GM18873 (cell line): ENCODE data around the gene RABL6.

Experiments
- ATAC-seq: cut with Tn5 transposase; IDR thresholded peaks from one replicate; pipeline ENCODE4 v1.9.1; 2021; ENCODE audit warnings: mild to moderate bottlenecking, moderate library complexity, moderate number of reproducible peaks; ENCODE audit not compliant: unreplicated experiment, low FRiP score

Gene RABL6

DNA sequence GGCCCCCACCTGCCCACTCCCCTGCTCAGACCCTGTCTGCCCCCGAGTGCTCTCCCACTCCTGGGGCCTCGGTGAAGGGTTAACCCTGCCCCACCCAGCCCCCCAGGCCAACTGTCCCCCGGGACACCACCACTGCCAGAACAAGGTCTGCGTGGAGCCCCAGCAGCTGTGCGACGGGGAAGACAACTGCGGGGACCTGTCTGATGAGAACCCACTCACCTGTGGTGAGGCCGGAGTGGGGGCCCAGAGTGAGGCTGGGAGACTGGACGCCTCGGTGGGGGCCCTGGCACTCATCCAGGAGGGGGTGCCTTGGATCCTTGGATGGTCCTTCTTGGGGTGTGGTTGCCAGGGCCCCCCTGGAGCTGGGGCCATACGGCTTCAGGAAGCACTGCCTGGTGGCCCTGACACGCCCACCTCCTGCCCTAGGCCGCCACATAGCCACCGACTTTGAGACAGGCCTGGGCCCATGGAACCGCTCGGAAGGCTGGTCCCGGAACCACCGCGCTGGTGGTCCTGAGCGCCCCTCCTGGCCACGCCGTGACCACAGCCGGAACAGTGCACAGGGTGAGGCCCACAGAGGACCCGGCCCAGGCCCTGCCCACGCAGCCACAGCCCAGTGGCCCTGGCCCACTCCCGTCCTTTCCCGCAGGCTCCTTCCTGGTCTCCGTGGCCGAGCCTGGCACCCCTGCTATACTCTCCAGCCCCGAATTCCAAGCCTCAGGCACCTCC lies 46.5 kb downstream of the RABL6 start:
- no peak for ATAC-seq

DNA sequence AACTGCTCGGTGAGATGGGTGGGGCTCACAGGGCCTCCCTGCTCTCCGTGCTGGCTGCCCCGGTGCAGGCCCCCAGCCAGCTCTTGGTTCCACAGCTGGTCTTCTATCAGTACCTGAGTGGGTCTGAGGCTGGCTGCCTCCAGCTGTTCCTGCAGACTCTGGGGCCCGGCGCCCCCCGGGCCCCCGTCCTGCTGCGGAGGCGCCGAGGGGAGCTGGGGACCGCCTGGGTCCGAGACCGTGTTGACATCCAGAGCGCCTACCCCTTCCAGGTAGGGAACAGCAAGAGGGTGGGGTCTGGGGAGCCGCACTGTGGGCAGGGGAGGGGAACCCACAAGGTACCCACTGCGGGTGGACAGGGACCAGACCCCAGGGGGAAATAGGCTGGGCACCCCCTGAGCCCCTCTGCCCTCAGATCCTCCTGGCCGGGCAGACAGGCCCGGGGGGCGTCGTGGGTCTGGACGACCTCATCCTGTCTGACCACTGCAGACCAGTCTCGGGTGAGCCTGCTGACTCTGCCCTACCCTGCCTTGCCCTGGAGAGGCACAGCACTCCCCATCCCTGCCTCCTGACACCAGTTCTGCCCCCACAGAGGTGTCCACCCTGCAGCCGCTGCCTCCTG lies 47.2 kb downstream of the RABL6 start:
- no peak for ATAC-seq

DNA sequence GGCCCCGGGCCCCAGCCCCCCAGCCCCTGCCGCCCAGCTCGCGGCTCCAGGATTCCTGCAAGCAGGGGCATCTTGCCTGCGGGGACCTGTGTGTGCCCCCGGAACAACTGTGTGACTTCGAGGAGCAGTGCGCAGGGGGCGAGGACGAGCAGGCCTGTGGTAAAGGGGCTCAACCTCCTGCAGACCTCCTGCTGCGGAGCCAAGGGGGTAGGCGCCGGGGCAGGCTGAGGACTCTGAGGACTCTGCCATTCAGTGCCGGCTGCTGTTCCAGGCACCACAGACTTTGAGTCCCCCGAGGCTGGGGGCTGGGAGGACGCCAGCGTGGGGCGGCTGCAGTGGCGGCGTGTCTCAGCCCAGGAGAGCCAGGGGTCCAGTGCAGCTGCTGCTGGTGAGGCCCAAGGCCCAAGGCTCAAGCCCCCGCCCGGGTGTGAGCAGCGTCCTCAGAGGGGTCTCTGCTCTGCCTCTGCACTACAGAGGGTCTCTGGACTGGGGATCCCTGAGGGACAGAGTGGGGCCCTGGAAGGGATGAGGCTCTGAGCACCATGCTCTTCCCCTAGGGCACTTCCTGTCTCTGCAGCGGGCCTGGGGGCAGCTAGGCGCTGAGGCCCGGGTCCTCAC lies 47.8 kb downstream of the RABL6 start:
- ATAC-seq: no peak

DNA sequence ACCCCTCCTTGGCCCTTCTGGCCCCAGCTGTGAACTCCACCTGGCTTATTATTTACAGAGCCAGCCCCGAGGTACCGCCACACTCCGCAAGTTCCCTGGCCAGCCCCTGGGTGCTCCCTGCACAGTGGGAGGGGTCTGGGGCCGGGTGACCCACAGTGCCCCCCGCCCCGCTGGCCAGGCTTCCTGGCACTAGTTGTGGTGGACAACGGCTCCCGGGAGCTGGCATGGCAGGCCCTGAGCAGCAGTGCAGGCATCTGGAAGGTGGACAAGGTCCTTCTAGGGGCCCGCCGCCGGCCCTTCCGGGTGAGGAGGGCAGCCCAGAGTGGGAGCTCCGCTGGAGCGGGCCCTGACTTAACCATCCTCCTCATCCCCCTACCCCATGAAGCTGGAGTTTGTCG lies 48.3 kb downstream of the RABL6 start:
- ATAC-seq: no peak

DNA sequence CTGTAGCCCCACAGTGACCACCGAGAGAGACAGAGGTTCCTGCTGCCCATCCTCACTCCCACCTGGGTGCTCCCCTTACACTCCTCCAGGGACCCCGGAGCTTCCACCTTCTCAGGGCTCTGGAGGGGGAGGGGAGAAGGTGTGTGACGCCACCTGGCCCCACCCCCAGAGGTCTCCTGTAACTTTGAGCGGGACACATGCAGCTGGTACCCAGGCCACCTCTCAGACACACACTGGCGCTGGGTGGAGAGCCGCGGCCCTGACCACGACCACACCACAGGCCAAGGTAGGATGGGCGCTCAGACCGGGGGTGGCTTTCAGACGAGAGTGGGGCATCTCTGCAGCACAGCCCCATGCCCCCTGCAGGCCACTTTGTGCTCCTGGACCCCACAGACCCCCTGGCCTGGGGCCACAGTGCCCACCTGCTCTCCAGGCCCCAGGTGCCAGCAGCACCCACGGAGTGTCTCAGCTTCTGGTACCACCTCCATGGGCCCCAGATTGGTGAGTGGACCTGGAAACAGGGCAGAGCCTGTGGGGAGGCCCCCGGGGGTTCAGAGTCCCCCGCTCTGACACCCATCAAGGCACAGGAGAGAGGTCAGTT lies 48.9 kb downstream of the RABL6 start:
- no peak for ATAC-seq

DNA sequence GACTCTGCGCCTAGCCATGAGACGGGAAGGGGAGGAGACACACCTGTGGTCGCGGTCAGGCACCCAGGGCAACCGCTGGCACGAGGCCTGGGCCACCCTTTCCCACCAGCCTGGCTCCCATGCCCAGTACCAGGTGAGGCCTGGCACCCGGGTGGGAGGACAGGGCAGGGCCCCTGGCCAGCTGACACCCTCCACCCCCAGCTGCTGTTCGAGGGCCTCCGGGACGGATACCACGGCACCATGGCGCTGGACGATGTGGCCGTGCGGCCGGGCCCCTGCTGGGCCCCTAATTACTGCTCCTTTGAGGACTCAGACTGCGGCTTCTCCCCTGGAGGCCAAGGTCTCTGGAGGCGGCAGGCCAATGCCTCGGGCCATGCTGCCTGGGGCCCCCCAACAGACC lies 49.4 kb downstream of the RABL6 start:
- no peak for ATAC-seq

DNA sequence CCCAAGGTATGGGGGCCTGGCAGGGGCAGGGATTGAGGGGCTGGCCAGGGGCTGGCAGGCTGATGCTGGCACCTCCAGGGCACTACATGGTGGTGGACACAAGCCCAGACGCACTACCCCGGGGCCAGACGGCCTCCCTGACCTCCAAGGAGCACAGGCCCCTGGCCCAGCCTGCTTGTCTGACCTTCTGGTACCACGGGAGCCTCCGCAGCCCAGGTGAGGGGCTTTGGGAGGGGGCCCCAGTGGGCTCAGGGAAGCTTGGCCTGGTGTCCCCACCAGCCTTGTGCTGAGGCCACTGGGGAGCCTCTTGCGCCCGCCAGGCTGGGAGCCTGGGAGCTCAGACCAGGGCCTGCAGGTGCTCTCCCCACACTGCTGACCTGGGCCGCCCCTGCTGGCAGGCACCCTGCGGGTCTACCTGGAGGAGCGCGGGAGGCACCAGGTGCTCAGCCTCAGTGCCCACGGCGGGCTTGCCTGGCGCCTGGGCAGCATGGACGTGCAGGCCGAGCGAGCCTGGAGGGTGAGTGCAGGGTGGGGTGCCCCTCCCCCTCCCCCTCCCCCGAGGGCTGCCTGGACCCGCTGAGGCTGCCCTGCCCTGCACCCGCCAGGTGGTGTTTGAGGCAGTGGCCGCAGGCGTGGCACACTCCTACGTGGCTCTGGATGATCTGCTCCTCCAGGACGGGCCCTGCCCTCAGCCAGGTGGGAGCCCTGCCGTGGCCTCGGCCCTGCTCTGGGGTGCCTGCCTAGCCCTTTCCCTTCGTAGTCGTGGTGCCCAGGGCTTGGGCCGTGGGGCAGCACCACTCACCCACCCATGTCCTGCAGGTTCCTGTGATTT lies 50.0 kb downstream of the RABL6 start:
- ATAC-seq: no peak

DNA sequence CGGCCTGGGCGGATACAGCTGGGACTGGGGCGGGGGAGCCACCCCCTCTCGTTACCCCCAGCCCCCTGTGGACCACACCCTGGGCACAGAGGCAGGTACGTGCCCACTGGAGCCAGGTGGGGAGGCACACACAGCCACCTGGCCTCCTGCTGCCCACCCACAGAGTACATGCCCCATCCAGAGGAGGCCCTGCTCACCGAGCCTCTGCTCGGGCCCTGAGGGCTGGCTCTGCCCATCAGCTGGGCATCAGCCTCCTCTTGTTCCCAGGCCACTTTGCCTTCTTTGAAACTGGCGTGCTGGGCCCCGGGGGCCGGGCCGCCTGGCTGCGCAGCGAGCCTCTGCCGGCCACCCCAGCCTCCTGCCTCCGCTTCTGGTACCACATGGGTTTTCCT lies 50.7 kb downstream of the RABL6 start:
- ATAC-seq: no peak

DNA sequence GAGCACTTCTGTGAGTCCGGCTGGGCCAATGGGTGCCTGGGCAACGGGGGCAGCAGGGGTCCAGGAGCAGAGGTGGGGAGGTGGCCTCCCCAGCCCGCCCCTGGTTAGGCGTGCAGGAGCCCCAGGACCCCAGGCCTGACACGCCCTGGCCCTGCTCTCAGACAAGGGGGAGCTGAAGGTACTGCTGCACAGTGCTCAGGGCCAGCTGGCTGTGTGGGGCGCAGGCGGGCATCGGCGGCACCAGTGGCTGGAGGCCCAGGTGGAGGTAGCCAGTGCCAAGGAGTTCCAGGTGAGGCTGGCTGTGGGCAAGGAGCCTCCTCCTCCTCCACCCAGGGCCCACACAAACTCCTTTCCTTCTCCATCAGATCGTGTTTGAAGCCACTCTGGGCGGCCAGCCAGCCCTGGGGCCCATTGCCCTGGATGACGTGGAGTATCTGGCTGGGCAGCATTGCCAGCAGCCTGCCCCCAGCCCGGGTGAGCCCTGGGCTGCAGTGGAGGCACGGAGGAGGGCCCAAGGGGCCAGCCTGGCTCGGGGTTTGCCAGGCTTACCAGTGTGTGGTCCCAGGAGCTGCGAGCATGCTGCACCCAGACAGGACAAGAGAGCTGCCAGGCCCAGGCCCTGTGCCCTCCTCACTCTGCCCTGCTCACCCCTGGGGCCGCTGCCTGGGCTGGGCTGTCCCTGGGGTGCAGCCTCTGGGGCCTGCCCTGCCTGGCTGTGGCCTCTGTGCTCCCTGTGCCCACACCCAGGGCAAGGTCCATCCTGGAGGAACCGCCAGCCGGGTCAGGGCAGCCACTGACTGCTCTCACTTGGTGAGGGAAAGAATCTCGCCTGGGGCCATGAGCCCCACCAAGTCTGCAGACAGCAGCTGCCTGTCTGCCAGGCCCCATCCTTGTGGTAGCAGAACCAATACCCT lies 51.4 kb downstream of the RABL6 start:
- ATAC-seq: no peak

DNA sequence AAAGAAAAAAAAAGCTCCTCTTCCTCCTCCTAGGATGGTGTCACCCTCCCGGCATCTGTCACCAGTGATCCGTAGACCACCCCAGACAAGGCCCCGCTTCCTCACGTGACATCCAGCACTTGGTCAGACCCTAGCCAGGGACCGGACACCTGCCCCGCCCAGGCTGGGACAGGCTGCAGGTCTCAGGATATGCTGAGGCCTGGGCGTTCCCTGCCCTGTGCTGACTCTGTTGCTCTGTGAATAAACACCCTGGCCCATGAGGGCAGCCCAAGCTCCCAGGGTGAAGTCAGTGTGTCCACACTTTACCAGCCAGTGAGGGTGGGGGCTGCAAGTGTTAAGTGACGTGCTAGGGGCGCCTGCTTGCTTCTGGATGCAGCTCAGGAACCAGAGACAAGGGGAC lies 52.8 kb downstream of the RABL6 start:
- ATAC-seq: no peak

DNA sequence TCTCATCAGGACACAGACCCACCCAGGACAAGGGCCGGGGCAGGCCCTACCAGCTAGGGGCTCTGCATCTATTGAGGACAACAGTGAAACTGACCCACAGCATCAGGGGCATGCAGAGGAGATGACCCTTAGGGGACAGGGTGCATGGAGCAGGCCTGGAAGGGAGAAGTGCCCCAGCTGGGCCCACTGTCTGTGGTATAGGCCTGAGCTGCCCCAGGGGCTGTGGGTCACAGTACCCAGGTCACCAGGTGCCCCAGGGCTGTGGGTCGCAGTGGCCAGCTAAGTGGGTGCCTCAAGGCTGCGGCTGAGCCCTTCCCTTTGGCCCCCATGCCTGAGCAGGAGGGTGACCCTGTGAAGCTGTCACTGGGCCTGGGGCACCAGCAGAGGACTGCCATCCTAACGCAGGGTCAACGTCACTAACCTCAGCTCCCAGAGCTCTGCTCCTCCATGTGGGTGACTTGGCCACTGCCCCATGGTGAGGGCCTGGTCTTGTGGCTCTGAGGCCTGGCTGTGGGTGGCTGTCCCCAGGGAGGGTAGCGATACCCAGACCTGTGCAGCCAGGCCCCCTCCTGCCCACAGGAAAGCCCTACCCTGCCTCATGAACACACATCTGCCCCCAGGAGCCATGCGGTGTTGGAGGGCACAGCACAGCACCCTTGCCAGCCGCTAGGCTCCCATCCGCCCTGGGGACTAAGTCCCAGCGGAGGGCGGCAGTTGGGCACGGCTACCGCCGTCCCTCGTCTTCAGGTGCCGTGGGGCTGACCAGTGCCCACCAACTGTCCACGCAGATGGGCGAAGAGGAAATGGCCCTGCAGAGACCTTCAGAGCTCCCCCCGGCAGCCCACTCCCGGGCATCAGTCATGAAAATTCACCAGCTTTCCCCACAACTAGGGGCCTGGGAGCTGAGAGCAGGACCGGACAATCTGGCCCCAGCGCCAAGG lies 53.5 kb downstream of the RABL6 start:
- ATAC-seq: no peak

DNA sequence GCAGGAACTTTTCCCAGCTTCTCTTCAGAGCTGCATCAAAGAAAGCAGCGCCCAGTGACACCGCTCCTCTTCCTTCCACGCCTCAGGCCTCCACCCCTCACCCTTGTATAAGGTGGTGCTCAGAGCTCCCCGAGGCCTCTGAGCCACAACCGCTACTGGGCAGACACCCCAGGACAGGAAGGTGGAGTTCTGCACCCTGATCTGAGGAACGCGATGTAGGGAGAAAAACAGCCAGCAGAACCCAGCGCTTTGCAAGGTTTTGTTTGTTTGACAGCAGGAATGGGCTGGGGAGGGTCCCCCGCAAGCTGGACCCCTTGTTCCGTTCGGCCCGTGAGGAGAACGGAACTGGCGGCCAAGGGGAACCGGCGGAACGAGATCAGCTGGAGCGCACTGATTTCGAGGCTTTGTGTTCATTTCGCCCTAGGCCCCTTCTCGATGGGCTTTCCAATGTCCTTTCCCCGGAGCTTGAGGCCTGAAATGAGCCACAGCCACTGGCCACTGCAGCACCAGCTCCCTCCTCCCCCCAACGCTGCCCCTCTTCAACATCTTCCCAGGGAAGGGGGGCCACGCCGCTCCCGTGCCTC lies 54.2 kb downstream of the RABL6 start:
- no peak for ATAC-seq

DNA sequence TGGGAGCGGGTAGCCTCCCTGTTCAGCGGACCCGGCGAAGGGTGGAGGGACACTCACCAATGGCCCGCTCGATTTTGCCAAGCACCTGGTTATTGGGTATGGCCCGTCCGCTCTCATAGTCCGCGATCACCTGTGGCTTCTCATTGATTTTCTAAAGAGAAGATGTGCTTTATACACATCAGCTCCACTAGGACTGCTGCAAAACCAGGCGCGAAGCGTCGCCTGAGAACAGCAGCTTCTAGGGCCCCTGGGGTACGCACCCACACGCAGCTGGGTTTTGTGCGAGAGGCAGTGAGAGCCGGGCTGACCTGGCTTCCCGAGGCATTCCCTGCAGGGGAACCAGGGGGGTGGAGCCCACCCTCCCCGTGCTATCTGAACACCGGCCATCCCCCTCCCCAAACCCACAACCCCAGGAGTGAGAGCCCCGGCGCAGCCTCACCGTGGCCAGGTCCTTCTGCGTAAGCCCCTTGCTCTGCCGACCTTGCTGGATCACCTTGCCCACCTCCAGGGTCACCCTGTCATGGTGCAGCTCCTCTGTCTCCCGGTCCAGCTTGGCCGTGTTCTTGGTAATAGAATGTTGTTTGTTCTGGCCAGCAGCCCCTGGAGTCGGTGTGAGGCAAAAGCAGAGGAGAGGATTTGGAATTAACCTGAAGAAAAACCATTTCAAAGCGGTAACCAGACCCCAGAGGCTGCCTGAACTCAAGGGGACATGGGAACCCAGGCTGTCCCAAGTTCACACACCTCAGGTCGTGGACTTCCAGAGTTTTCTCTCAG lies 55.3 kb downstream of the RABL6 start:
- ATAC-seq: no peak

DNA sequence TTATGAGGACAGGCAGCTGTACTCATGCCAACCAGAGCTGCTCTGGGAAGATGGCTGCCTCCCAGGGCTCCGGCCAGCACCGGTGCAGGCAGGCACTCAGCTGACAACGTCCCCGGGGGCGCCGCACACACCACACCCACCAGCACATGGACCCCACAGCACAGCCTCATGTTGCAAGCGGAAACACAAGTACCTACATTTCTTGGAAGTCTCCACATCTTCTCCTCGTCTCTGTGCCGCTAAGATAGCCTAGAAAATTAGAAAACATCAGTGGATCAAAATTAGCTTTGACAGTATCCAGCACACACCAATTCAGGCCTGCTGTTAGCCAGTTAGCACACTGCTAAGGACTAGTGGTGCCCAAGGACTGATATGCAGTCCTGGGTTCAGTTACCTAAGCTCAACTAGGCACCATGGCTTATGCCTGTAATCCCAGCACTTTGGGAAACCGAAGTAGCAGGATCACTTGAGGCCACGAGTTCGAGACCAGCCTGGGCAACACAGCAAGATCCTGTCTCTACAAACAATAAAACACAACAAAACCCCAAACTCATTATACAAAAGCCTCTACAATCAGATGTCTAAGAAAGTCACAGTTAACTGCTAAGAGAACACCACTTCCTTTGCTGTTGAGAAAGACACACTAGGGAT lies 56.0 kb downstream of the RABL6 start:
- no peak for ATAC-seq

DNA sequence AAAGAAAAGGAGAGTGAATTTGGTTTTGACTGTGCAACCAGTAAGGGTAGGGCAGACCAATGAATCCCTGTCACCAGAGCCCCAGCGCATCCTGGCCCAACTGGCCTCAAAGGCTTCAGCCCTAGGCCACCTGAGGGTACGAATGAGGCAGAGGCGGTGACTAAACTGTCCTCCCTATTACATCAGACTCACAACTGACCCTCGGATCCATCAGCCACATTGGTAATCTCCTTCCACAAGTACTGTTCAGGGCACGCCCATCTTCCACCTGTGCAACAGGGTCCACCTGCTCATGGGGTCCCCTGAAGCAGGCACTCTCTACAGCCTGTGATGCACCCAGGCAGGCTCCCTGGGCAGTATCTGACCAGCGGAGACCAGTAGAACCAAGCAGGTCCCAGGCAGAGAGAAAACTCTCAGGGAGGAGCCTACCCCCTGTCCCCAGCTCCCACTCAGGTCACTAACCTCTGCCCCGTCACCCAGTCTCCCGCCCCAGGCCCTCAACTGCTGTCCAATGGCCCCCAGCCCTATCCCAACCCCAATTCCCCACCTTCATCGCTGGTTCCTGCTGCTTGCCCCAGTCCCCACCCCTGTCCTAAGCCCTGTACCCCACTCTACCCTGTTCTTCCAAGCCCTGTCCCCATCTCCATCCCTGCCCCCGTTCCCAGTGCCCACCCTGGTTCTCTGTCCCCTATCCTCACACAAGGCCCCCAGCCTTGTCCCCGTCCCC lies 57.5 kb downstream of the RABL6 start:
- no peak for ATAC-seq

DNA sequence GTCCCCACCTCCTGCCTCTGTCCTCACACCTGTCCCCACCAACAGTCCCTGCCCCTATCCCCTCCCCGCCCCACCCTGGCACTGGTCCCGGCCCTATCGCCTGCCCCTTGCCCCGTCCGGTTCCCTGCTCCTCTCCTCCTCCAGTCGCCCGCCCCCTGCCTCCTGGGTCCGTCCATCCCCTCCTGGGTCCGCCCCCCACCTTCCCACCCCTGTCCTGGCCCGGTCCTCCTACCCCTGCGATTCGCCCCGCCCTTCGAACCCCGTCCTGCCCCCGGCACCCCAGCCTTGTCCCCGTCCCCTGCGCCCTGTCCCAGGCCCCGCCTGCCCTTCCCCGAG lies 58.0 kb downstream of the RABL6 start:
- no peak for ATAC-seq
